ENCODE results near the gene PLG.
"Not testable (repeated sequence)": the region's sequence is repeated elsewhere in the genome, so short reads cannot be mapped to it uniquely, and the experiment has no call there.

The PLG gene

DNA sequence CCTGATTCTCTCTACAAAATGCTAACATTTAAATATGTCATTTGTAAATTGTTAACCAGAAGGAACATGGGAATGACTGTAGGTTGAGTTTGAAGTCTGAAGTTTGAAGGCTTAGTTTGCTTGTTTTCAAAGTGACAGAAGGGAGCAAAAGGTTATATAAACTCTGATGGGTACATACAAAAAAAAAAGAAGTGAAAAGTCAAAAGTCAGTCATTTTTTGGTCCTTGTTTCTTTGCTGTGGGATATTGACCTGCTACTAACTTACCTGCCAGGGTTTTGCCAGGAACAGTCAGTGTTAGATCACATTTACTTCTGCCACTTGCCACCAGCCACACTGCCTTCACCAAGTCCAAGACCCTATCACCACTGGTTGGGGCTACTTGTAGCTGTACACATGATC is 6.9 kb downstream of the PLG start:
- not testable (repeated sequence) for DNase-seq

DNA sequence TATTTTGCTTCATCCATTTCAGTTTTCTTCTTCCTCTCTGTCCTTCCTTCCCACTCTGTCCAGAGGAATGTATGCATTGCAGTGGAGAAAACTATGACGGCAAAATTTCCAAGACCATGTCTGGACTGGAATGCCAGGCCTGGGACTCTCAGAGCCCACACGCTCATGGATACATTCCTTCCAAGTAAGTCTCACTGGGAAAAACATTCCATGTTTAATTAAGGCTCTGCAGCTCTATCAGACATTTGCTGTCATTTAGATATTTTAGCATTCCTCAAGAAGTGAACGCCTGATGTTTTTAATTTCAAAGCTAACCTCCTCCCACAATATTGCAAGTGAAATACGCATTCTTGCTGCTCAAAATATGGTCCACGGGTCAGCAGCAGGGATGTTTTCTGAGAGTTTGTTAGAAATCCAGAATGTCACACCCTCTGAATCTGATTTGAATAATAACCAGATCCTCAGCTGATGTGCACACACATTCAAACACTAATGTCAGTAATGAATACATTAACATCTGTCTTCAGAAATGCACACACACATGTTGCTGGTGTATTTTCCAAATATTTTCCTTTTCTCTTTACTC is 12.8 kb downstream of the PLG start:
- DNase-seq, result no peak

DNA sequence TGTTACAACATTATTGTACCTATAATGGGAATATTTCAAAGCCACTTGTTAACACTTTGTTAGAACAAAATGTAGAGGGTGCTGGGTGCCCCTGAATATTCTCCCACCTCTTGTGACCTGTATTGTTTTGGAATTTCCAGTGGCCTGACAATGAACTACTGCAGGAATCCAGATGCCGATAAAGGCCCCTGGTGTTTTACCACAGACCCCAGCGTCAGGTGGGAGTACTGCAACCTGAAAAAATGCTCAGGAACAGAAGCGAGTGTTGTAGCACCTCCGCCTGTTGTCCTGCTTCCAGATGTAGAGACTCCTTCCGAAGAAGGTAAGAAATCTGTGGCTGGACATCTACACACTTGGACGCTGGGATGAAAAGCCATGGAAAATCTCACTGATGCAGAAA is 28.9 kb downstream of the PLG start:
- no peak for DNase-seq

DNA sequence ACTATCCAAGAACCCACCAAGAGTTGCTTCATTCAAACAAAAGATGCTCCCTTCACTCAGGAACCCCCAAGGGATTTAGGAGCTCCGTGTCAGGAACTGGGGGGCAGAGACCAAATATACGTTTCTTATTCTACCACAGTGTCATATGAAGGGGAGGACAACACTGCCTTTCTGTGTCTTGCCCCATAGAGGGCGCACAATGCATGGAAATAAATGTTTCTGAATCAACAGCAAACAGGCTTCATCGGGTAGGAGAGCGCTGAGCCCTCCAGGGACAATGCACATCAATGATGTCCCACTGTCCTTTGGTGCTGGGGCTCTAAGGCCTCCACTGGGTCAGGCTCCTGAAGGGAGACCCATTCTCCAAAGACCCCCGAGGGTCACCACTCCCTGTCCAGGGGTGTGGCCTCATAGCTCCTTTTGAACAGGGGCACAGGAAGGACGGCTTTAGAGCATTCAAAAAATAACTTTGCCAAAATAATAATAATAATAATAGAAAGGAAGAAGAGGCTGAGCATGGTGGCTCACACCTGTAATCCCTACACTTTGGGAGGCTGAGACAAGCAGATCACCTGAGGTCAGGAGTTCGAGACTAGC is 31.1 kb downstream of the PLG start:
- DNase-seq, result no peak

DNA sequence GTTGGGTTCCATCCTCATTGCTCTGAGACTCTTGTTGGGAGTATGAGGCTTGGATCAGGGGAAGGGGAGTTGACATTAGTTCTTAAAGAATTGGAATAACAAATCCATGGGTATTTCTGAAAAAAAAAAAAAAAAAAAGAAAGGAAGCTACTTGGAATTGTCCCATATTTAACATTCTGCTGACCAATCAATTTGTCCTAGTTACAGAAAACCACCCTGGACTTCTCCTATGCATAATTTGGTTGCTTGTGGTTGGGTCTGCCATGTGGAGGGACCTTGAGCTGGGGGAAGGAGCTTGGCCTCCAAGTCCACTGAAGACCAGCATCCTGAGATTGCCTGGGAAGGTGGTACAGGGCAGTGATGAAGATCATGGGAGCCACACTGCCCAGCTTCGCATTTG is 32.6 kb downstream of the PLG start:
- DNase-seq, result no peak

DNA sequence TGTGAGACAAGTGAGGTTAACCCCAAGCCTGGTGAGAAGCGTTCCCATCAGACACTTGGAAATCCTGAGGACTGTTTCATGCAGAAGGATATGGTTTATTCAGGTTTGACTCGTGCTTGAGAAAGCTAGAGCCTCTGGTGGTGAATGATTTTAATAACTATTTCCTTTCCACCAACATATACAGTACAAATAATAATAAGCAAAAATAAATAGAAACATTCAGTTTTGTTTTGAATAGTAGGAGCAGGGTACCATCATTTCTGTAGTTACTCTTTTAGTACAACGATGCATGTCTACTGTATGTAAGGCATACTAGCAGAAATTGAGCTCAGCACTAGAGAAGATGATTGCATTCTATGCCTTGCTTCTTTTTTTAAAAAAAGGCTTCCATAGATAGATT is 33.5 kb downstream of the PLG start:
- no peak for DNase-seq

DNA sequence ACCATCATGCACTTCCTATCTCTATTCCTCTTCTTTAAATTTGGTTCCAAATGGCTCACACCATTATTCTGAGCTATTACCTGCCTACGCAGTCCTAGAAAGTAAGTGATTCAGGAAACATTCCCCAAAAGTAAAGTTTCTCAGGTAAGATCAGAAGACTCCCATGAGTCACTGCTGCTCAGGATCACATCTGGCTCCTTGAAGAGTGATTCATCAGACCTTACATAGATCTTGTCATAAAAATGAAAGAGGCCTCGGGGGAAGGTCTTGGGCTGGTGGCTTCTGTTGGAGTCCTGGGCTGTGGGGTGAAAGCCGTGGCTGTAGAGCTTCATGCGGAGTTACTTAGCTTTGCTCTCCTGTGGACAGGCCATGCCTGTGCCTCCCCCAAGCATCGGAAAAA is 35.9 kb downstream of the PLG start:
- DNase-seq, result no peak

DNA sequence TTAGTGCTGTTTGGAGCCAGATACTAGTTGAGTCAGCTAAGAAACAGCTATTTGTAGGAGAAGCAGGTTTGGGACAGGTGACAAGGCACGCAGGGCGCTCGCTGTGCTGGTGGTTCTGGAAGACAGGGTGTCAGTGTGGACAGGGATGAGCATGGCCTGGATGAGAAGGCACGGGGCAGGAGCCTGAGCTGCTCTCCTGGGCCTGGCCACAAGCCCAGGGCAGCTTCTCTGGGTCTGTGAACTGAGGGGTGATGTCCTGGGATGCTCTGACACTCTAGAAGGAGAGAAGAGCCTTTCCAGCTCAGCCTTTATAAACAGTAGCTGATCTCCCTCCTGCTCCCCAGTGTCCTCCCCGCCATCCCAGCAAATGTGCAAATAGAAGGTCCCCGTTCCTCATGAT is 37.9 kb downstream of the PLG start:
- DNase-seq, result no peak

DNA sequence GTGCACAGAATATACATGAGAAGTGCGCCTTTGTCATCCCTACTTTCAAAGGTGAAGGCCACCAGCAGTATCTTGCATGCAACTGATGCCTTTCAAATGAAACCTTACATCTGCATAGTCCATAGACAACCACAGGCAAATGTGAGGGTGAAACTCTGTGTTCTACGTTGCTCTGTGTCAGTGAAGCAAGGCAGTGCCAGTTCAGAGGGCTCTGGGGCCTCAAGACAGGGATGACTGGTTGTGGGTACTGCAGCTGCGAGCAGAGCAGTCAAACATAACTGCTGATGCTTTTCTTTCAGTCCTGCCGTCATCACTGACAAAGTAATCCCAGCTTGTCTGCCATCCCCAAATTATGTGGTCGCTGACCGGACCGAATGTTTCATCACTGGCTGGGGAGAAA is 39.0 kb downstream of the PLG start:
- DNase-seq, result not testable (repeated sequence)

DNA sequence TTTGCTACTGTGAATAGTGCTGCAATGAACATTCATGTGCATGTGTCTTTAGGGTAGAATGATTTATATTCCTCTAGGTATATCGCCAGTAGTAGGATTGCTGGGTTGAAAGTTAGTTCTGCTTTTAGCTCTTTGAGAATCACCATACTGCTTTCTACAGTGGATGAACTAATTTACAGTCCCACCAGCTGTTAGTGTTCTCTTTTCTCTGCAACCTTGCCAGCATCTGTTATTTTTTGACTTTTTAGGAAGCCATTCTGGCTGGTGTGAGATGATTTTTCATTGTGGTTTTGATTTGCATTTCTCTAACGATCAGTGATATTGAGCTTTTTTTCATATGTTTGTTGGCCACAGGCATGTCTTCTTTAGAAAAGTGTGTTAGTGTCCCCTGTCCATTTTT is 40.0 kb downstream of the PLG start:
- DNase-seq, result no peak

DNA sequence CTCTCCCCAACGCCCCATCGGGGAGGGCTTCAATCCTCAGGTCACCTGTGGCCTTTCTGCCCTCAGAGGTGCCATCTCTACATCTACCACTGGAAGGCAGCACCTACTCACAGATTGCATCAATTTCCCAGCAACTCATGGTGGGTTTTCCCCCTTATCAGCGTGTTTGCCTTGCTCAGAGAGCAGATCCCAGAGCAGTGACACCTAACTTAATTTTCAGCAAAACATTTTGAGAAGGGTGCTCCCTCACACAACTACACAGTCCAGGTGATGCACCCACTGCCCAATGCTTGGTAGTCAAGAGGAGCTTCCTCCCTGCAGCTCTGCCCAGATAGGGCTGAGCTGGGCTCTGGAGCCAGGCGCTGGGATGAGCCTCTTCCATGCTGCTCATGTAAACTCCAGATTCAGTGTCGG is 48.2 kb downstream of the PLG start:
- no peak for DNase-seq

DNA sequence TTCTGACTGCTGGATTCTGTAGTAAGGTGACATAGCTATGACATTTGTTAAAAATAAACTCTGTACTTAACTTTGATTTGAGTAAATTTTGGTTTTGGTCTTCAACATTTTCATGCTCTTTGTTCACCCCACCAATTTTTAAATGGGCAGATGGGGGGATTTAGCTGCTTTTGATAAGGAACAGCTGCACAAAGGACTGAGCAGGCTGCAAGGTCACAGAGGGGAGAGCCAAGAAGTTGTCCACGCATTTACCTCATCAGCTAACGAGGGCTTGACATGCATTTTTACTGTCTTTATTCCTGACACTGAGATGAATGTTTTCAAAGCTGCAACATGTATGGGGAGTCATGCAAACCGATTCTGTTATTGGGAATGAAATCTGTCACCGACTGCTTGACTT is 51.2 kb downstream of the PLG start:
- not testable (repeated sequence) for DNase-seq

DNA sequence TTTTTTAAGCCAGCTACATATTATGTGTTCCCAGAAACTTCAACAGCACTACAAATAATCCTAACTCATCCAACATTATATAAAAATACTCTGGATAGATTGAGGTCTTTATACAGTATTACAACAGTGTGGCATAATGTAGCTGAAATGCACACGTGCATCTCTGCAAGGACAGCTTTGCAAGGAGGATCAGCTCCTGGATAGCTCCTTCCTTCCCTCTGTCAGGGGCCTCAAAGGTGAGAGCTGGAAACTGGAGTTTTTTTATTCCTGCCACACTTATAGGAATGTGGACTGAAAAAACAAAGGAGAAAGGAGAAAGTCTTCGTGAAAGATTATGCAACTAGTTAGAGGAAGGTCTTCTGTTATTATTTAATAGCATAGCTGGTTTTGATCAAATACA is 53.1 kb downstream of the PLG start:
- no peak for DNase-seq

DNA sequence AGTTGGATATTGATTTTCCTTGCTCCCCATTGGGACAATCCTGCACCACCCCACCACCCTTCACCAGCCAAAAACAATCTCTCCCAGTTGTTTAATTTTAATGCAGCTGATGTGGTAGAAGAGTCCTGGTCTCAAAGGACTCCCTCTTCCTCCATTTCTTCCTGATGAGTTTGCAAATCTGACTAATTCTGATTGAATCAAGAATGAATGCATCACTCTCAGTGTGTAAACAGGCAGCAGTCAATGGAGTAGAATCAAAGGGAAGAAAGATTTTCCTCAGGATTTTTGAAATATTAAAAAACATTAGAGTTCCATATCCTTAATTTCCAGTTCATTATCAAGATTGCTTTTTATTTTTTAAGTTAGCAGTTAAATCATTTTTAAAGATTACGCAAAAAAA is 54.0 kb downstream of the PLG start:
- DNase-seq, result no peak

DNA sequence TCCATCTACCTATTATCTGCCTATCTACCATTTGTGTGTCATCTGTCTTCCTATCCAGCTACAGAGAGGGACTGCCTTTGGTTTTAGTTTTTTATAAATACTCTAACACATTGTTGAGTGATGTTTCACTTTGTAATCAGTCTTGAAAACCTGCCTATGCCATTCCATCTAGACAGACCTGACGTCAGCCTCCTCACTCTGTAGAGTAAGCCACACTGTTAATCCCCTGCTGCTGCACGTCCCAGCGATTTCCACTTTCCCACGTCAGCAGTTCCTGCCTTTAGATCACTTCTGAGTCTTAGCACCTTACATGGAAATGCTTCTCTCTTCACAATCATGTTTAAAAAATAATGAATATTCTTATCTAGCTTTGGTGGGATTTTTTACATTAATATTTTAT is 54.8 kb downstream of the PLG start:
- no peak for DNase-seq

DNA sequence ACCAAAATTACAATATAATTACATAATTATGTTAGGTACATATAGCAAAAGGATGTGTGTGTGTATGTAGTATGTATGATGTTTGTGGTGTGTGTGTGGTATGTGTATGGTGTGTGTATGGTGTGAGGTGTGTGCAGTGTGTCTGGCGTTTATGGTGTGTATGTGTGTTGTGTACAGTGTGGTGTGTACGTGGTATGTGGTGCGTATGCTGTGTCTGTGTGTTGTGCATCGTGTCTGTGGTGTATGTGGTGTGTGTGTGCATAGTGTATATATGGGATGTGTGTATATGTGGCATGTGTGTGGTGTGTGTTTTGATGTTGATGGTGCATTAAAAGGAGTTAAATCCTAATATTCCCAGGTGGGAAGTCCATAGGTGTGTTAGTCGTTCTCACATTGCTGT is 62.8 kb downstream of the PLG start:
- DNase-seq, result no peak

DNA sequence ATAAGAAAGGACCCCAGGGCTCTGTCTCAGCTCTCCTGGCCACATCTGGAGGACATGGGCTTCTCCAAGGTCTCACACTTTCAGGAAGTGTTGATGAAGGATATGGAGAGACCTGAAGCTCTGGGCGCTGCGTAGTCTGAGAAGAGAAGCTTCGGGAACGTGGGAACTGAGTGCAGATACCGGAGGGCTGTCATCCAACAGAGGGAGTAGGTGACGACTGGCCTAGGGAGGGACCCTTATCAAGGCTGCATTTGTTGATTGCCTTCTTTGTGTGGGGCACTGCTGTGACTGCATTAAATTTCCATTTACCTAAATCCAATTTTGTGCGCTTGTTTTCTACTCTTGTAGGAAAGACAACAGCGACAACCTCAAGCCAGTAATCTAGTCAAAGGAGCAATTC is 63.4 kb downstream of the PLG start:
- no peak for DNase-seq

DNA sequence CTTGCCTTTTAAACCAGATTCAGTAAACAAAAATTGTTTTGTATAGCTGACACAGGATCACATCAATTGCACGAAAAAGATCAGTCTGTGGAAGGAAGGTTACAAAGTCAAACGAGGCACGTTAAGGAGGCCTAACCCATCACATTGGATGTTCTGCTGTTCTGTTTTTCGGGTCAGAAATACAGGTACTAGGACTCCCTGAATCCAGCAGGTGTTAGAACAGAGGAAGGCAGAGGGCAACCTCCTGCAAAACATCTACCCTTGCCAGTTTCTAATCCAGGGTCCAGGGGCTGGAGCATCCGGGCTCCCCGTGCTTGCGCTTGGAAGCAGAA is 64.6 kb downstream of the PLG start:
- no peak for DNase-seq

DNA sequence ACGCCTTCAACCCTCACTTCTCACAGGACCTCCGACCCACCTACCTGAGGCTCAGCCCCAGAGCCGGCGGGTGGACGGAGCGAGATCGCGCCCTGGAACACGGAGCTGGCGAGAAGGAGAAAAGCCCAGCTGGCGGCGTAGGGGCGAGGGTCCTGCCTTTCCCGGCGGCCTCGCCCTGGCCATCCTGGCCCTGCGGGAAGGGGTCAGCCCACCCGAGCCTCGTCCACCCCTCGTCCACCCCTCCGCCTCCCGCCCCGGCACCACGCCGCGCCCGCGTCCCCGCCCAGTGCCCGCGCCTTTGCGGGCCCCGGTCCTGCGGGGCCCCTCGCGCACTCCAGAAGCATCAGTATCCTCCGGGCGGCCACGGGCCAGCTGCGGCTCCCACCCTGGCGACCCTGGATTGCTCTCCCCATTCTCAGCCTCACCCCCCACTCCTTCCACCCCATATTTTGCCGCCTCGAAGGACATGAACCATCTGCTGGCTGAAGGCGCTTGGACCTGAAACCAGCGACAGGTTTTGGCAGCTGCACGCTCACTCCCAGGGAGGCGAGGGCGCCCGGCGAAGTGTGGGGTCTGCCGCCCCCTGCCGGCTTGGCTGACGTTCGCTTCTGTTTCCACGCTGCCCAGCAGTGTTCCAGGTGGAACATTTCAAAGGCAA is 65.1 kb downstream of the PLG start:
- no peak for DNase-seq

DNA sequence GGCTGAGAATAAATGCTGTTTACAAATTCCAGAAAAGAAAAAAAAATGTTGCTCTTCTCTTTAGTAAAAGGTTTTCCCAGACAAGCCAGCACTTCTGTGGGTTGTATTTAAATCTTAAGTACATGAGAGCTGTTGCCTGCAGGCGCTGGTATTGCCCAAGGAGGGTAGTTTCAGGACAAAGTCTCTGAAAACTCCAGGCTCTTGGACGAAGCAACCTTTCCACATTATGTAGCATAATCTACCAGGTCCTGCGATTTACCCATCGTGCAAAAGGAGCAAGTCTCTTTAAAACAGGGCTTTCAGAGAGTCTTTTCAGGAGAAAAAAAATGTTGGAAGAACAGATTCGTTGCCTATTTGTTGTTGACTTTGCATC is 65.6 kb downstream of the PLG start:
- no peak for DNase-seq

DNA sequence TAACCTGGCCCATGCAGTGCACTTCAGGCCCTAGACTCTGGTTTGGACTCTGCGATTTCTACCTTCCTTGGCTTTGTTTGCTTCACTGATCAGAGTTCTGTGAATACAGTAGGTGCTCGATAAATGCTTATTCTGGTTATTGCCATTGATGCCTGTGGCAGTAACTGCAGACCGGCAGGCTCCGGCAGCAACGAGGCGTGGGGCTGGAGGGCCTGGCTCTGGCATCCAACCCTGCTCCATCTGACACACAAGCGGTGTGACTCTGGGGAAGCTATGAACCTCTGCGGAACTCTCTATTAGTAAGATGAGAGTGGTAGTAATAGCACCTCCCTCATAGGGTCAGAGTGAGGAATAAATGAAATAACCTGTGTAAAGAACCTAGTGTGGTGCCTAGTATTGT is 66.1 kb downstream of the PLG start:
- DNase-seq, result no peak

DNA sequence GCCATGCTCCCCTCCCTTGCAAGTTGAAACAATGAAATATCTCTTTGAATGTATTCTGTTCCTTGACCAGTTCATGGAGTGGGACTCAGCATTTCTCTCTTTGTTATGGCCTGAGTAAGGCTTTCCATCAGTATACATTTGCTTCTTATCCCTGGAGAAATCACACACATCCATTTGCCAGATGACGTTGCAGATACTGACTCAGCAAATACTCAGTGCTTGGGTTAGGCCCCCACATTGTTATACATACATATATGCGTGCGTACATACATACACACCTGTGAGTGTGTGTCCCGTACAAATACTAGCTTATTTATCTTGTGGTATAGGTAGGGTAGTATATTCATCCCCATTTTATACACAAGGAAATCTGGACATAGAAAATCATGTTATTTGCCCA is 72.4 kb downstream of the PLG start:
- DNase-seq, result no peak

DNA sequence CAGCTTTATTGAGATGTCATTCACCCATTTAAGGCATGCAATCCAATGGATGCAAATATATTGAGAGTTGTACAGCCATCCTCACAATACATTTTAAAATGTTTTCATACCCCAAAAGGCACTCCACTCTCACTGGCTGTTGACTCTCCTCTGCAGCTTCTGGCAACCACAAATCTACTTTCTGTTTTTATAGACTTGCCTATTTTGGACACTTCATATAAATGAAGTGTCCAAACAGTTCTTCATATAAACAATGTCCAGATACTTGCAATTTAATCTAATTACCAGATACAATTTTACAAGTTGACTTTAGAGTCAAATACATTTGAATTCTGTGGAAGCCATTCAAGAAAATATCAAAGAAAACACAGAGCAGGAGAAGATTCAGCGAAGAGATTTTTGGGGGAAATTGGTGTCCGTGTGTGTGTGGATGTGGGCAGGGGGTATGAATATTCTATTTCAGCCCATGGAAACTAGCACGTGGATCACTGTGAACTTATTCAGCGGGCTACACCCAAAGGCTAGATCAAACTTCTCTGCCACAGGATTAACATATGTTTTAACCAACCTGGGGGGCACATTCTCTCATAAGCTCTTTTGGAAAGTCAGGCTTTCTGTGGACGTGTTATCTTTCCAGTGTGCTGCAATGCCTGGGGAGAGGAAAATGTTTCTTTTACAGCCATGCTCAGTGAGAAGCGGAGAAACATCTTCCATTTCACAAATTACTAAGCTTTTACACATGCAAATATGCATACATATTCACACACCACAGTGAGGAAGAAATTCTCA is 73.9 kb downstream of the PLG start:
- DNase-seq, result no peak

DNA sequence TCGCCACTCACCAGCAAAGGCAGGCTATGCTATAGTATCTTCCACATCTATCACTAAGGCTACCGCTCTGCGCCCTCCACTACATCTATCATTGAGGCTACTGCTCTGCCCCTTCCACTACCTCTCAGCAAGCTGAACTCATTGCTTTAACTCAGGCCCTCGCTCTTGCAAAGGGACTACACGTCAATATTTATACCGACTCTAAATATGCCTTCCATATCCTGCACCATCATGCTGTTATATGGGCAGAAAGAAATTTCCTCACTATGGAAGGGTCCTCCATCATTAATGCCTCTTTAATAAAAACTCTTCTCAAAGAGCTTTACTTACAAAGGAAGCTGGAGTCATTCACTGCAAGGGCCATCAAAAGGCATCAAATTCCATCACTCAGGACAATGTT is 77.1 kb downstream of the PLG start:
- not testable (repeated sequence) for DNase-seq
